ENCODE measurements around the gene RAB40C. TPM values are rescaled to one million over a fixed set of nuclear protein-coding genes. Genes with fewer than 3 reads are reported as not detected.

Gene RAB40C
- total and polyA plus RNA-seq, 10 of the 15 experiments (the other 5 are each of a cell fraction or from before 2014, with no cell fraction given) = 0.06 to 12.8 (median 4.6) TPM

- H3K79me2 ChIP-seq (ENCODE audit: control insufficient read depth, insufficient read depth, low read length) = peaks cover 13% of the 10 kb centered on the region
- ChIA-PET CTCF (no interaction called here), SMC1A (ENCODE audit: uncharacterized antibody, unreplicated experiment) (no interaction called here), RAD21 (ENCODE audit: unreplicated experiment) (no interaction called here), POLR2A (no interaction called here)
- no peaks in the 10 kb centered on the region for H3K9me3 ChIP-seq (replicated peaks; ENCODE audit: control insufficient read depth, insufficient read depth, low read length)
- no peak overlapping the region for H2AFZ ChIP-seq (ENCODE audit: control insufficient read depth, low read depth, low read length)
- in situ Hi-C loops (cut with MboI) (no loop called here), intact Hi-C loops (cut with micrococcal nuclease; ENCODE audit: unreplicated experiment) (no loop called here)
- BruUV-seq (replicated peaks) = TSS peak; percentile 40
- WGBS (ENCODE audit: insufficient coverage, insufficient replicate concordance, low lambda C conversion rate, missing lambda C conversion rate) = 75% methylated on average over 16 of the region's 16 CpGs
- TF ChIP-seq USF2 (IDR thresholded peaks at IDR 0.05; ENCODE audit: borderline replicate concordance, low read depth, low read length) = no peak
- no peak for TF ChIP-seq KDM1A (IDR thresholded peaks at IDR 0.05; ENCODE audit: borderline replicate concordance)
- no peak for TF ChIP-seq NR2C2 (IDR thresholded peaks at IDR 0.05; ENCODE audit: borderline replicate concordance, control insufficient read depth, insufficient read length, low read depth)
- no peak for TF ChIP-seq NFYB (IDR thresholded peaks at IDR 0.05; ENCODE audit: insufficient read depth, low read depth, low read length)
- TF ChIP-seq EZH2 (IDR thresholded peaks at IDR 0.05; ENCODE audit: borderline replicate concordance, control insufficient read depth, low read depth, low read length) = no peak
- no peak for TF ChIP-seq MTA3 (IDR thresholded peaks at IDR 0.05; ENCODE audit: borderline replicate concordance, low read length)
- no peak for TF ChIP-seq RB1 (IDR thresholded peaks at IDR 0.05; ENCODE audit: borderline replicate concordance)
- TF ChIP-seq ASH2L (IDR thresholded peaks at IDR 0.05; ENCODE audit: borderline replicate concordance, low read depth) = no peak
- no peak for TF ChIP-seq ZBTB11 (CRISPR knock-in tag; IDR thresholded peaks at IDR 0.05)
- no peak for TF ChIP-seq IRF3 (IDR thresholded peaks at IDR 0.05)
- no peak for TF ChIP-seq CBX3 (IDR thresholded peaks at IDR 0.05; ENCODE audit: borderline replicate concordance, low read depth)
- TF ChIP-seq SIX5 (IDR thresholded peaks at IDR 0.05; ENCODE audit: low read depth, low read length, severe bottlenecking) = no peak
- no peak for TF ChIP-seq GATAD2B (conservative IDR thresholded peaks at IDR 0.05; ENCODE audit: low read depth)
- TF ChIP-seq STAT1 (conservative IDR thresholded peaks at IDR 0.05) = no peak
- TF ChIP-seq NRF1 (conservative IDR thresholded peaks at IDR 0.05; ENCODE audit: low read depth, low read length) = no peak
- no peaks in the 10 kb centered on the region for H3K27me3 ChIP-seq (replicated peaks in 1 of 2; ENCODE audit: control insufficient read depth in 2 of 2, insufficient read depth in 2 of 2, low read length in 1 of 2)
- no peak for FAIRE-seq
- no peaks in the 10 kb centered on the region for H4K20me1 ChIP-seq (ENCODE audit: control insufficient read depth, insufficient read depth)
- H3K9ac ChIP-seq (ENCODE audit: control insufficient read depth, insufficient read depth, low read length) = no peak overlapping the region
- H3K36me3 ChIP-seq (ENCODE audit: control insufficient read depth in 2 of 2, insufficient read depth in 2 of 2, low read length in 1 of 2) = no peaks in the 10 kb centered on the region
- peaks cover 6% of the 10 kb centered on the region for H3K4me1 ChIP-seq (ENCODE audit: control insufficient read depth, insufficient read depth, low read length)
- no peak overlapping the region for H3K4me2 ChIP-seq (ENCODE audit: control insufficient read depth, insufficient read depth)
- ATAC-seq = no peak
- H3K4me3 ChIP-seq = no peak overlapping the region
- DNase-seq (ENCODE audit: low read depth, low spot score) = no peak
- no peak overlapping the region for H3K27ac ChIP-seq (ENCODE audit: control insufficient read depth, insufficient read depth)
Measured at GRCh38 chr16:583470-583814, 6.4 kb upstream of the RAB40C start.
